ENCODE measurements around the gene TFEC.

Gene TFEC

GRCh38 chr7:115997221-115997620 lies 33.3 kb downstream of the TFEC start:
- in situ Hi-C loops (cut with HindIII; ENCODE audit: low sequenced_read_pairs): no loop called here

DNA sequence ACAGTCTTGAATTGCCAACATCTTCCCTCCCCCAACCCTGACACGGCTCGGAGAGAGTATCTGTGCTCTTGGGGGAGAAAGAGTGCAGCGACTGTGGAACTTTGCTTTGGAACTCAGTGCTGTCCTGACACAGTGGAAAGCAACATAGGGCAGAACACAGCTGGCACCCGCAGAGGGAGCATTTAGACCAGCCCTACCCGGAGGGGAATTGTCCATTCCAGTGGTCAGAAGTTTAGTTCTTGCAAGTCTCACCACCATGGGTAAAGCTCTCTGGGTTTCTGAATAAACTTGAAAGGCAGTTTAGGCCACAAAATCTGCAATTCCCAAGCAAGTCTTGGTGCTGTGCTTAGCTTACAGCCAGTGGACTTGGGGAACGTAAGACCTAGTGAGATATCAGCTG lies 34.9 kb downstream of the TFEC start:
- in situ Hi-C loops (cut with HindIII; ENCODE audit: low sequenced_read_pairs): no loop called here

GRCh38 chr7:115988401-115988800 lies 42.2 kb downstream of the TFEC start:
- in situ Hi-C loops (cut with HindIII; ENCODE audit: low sequenced_read_pairs): no loop called here

- in situ Hi-C loops (cut with HindIII; ENCODE audit: low sequenced_read_pairs): no loop called here
Measured at GRCh38 chr7:115987486-115987885, 43.1 kb downstream of the TFEC start.

DNA sequence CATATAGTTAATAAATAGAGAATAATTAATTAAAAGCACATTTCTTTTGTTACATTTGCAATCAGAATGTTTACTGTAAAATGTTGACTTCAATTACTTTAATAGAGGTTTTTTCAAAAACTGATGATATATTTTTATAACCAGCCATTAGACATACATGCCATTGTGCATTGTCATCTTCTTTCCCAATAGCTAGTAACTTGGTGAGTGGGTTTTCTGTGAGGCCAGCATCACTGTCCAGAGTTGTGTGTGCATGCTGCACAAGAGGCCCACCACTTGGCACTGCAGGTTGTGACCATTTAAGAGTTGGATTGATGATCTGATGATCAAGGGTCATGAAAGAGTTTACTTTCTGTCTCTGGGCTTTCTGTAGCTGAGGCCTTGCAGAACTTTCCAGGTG lies 46.5 kb downstream of the TFEC start:
- in situ Hi-C loops (cut with HindIII; ENCODE audit: low sequenced_read_pairs): no loop called here

DNA sequence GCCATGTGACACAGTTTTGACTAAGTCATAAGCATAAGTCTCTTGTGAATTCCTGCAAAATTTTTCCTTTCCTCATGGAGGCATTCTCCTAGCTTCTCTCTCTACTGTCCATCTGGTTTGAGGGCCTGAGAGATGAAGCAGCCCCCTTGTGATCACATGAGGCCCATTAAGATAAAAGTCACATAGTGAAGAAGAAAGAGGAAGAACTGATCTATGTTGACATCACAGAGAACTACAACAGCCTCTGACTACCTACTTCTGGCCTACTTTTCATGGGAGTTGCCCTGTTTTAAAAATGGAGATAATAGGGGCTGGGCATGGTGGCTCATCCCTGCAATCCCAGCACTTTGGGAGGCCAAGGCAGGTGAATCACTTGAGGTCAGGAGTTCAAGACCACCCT lies 50.4 kb downstream of the TFEC start:
- in situ Hi-C loops (cut with HindIII; ENCODE audit: low sequenced_read_pairs): no loop called here

GRCh38 chr7:115976651-115977050 lies 53.9 kb downstream of the TFEC start:
- in situ Hi-C loops (cut with HindIII; ENCODE audit: low sequenced_read_pairs): no loop called here

GRCh38 chr7:115975766-115976165 lies 54.8 kb downstream of the TFEC start:
- in situ Hi-C loops (cut with HindIII; ENCODE audit: low sequenced_read_pairs): no loop called here

- in situ Hi-C loops (cut with HindIII; ENCODE audit: low sequenced_read_pairs): no loop called here
Measured at GRCh38 chr7:115973406-115973805, 57.2 kb downstream of the TFEC start.

DNA sequence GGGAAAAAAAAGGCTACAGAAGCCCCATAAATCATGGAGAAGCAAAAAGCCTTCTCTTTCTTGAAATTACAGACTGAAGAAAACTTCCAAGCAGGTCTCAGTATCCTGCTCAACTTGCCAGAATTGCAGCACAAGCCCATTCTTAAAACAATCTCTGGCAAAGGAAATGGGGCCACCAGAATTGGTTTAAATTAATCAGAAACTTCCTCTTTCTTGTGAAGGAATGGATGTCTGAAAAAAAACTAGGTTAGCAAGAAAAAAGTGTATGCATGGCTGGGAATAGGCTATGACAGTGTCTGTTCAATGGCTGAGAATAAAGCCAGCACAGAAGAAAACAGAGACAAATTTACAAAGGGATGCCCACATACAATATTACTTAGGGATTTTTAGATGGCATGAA lies 59.1 kb downstream of the TFEC start:
- in situ Hi-C loops (cut with HindIII; ENCODE audit: low sequenced_read_pairs): no loop called here

DNA sequence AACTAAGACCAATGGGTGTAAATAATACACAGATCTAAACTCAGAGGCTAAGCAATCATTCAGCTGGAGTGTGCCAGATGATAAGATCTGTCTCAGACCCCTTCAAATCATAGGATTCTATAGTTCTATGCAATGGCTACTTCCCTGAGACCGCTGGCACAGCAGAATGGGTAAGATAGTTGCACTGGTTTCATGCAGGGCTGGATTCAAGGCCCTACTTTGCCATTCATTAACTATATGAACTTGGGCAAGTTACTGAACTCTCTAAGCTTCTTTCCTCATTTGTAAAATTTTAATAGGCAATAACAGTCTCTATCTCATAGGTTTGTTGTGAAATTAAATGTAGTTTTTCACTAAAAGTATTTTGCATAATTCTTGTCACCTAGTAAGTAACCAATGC lies 62.0 kb downstream of the TFEC start:
- in situ Hi-C loops (cut with HindIII; ENCODE audit: low sequenced_read_pairs): no loop called here

DNA sequence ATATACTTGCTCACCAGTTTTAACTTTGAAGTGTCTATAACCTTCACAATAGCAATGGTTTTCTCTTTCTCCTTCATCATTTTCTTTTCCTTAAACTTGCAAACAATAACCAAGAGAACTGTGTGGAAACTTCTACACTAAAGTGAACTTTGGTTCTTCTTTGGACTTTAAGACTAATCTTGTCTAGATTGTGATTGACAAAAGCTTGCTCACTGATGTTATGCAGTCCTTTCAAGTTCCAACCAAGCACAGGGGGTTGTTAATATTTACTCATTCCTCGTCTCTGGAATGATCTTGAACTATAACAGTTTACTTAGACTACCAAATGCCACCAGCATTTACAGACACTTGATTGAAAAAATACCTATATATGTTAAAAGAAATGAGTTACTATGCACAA lies 62.4 kb downstream of the TFEC start:
- in situ Hi-C loops (cut with HindIII; ENCODE audit: low sequenced_read_pairs): no loop called here

DNA sequence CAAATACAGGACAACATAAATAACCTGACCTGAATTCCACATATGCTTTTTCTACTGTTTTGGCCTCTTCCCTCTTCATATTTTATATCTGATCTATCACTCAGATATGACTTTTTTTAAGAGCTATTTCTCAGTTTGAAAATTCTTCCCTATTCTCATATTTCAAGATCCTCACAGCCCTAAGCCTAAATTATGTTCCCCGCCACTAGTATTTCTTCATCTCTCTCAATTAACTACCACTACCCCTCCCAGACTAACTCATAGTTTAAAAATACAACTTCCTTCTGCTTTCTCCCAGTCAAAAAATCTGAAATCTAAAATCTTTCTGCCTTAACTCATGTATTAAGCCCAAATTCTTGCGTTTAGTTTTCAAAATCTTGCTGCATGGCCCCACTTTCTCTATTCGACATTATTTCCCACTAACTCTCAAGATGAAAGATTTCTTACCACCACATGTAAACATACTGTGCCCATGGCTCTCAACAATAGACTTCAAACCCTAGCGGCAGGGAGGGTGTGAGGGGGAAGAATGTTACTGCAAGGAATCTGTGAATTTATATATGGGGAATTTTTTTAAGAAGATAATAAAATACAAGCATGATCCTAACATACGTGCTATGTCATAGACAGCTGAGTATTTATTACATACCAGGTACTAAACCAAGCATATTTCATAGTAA lies 64.6 kb downstream of the TFEC start:
- in situ Hi-C loops (cut with HindIII; ENCODE audit: low sequenced_read_pairs): no loop called here

GRCh38 chr7:115965236-115965635 lies 65.3 kb downstream of the TFEC start:
- in situ Hi-C loops (cut with HindIII; ENCODE audit: low sequenced_read_pairs): no loop called here

- in situ Hi-C loops (cut with HindIII; ENCODE audit: low sequenced_read_pairs): no loop called here
Measured at GRCh38 chr7:115964799-115965198, 65.8 kb downstream of the TFEC start.

DNA sequence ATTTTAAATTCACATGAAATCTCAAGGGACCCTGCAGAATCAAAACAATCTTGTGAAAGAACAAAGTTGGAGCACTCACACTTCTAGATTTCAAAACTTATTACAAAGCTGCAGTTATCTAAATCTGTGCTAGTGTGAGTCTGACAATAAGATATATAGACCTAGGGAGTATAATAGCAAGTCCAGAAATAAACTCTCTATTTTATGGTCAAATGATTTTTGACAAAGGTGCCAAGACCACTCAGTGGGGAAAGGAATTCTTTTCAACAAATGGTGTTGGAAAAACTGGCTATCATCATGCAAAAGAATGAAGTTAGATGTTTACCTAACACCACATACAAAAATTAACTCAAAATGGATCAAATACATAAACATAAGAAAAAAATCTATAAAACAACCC lies 68.2 kb downstream of the TFEC start:
- in situ Hi-C loops (cut with HindIII; ENCODE audit: low sequenced_read_pairs): no loop called here

- in situ Hi-C loops (cut with HindIII; ENCODE audit: low sequenced_read_pairs): no loop called here
Measured at GRCh38 chr7:115953592-115954255, 76.8 kb downstream of the TFEC start.

GRCh38 chr7:115952832-115953231 lies 77.7 kb downstream of the TFEC start:
- in situ Hi-C loops (cut with HindIII; ENCODE audit: low sequenced_read_pairs): no loop called here

GRCh38 chr7:115951547-115951946 lies 79.0 kb downstream of the TFEC start:
- in situ Hi-C loops (cut with HindIII; ENCODE audit: low sequenced_read_pairs): no loop called here

DNA sequence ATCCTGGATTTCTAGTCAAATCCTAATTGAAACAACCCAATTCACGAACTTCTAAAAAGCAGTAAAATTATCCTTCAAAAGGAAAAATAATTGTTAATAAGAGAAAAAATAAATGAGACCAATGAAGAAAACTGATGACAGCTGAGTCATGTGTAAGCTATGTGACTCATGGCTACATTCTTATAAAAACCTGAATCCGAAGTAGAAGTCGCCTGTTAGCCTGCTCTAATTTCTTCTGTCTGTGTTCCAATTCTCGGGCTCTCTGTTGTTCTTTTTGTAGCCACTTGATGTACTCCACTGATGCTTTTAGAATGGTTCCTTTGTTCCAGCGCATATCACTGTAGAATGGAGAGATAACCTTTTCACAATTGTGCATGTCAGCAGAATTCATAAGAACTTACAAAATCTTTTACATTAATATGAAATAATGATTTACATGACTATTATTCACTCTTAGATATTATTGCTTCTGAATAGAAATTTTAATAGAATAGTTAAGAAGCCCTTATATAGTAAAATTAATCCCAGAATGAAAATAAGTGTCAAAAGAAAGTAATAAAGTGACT lies 88.8 kb downstream of the TFEC start:
- in situ Hi-C loops (cut with HindIII; ENCODE audit: low sequenced_read_pairs): no loop called here

- in situ Hi-C loops (cut with HindIII; ENCODE audit: low sequenced_read_pairs): no loop called here
Measured at GRCh38 chr7:115940460-115941060, 90.0 kb downstream of the TFEC start.

GRCh38 chr7:115937960-115938359 lies 92.6 kb downstream of the TFEC start:
- in situ Hi-C loops (cut with HindIII; ENCODE audit: low sequenced_read_pairs): no loop called here
